Measurements from ENCODE around the gene AQR. TPM values are rescaled to one million over a fixed set of nuclear protein-coding genes. Genes with fewer than 3 reads are reported as not detected.

AQR gene
- total RNA-seq, 1 experiment from 2014 or later: 30.7 TPM

GRCh38 chr15:34818526-34818925 is 151.0 kb downstream of the AQR start:
- DNase-seq (ENCODE audit: low read depth, low spot score) (no peak), ATAC-seq (no peak)
- TF ChIP-seq ZFX (IDR thresholded peaks at IDR 0.05) (no peak), FOSL1 (IDR thresholded peaks at IDR 0.05; ENCODE audit: low read depth) (no peak), SIN3A (IDR thresholded peaks at IDR 0.05; ENCODE audit: low read depth) (no peak), RAD21 (IDR thresholded peaks at IDR 0.05; ENCODE audit: low read depth) (no peak), CEBPB (IDR thresholded peaks at IDR 0.05; ENCODE audit: low read depth) (no peak), EZH2 (IDR thresholded peaks at IDR 0.05) (no peak), EGR1 (IDR thresholded peaks at IDR 0.05; ENCODE audit: low read depth) (no peak), EZH2phosphoT487 (IDR thresholded peaks at IDR 0.05; ENCODE audit: borderline replicate concordance) (no peak)
- no peak overlapping the region for H3K27ac ChIP-seq (ENCODE audit: low read depth, low read length)
- intact Hi-C loops (cut with micrococcal nuclease): loop anchor here (5.0 kb wide), 1 partner anchor 51 kb away; no protein-coding TSS in a partner anchor
- no peaks in the 10 kb centered on the region for H4K20me1 ChIP-seq (ENCODE audit: insufficient read depth)
- H3K4me3 ChIP-seq (replicated peaks in 1 of 2; ENCODE audit: low read depth in 1 of 2, low read length in 2 of 2): no peak overlapping the region
- no peaks in the 10 kb centered on the region for H3K9me3 ChIP-seq (ENCODE audit: control insufficient read depth in 1 of 2, insufficient read depth in 1 of 2, low read depth in 1 of 2, low read length in 2 of 2)
- no peak overlapping the region for H2AFZ ChIP-seq (ENCODE audit: low read depth, low read length, poor library complexity, severe bottlenecking)
- no peaks in the 10 kb centered on the region for H3K4me1 ChIP-seq (ENCODE audit: control insufficient read depth in 1 of 2, insufficient read depth in 2 of 2, low read length in 2 of 2)
- no peak overlapping the region for H3K9ac ChIP-seq (ENCODE audit: low read length)
- no peaks in the 10 kb centered on the region for H3K79me2 ChIP-seq (ENCODE audit: insufficient read depth, low read length)
- H3K27me3 ChIP-seq (ENCODE audit: insufficient read depth, low read length): no peaks in the 10 kb centered on the region; the same call in 1 of the 2 replicates
- H3K4me2 ChIP-seq (ENCODE audit: low read length): no peak overlapping the region
- no peaks in the 10 kb centered on the region for H3K36me3 ChIP-seq (ENCODE audit: control insufficient read depth in 1 of 2, insufficient read depth in 2 of 2, low read length in 2 of 2)
- CTCF ChIA-PET: no interaction called here
- RAD21 ChIA-PET (ENCODE audit: low non-redundant PET in 1 of 2, low total read pairs in 2 of 2, uncharacterized antibody in 2 of 2, unreplicated experiment in 2 of 2): no interaction called here
- no peaks in the 10 kb centered on the region for H3K9me2 ChIP-seq (ENCODE audit: insufficient read depth)
- POLR2A ChIA-PET: interaction anchor here (0.7 kb wide), 1 partner anchor 117 kb away, joined by 4 read pairs; no protein-coding TSS in a partner anchor
- no TSS peak for BruUV-seq (replicated peaks)

- ChIA-PET CTCF (no interaction called here), RAD21 (ENCODE audit: low non-redundant PET in 1 of 2, low total read pairs in 2 of 2, uncharacterized antibody in 2 of 2, unreplicated experiment in 2 of 2) (no interaction called here)
- no peak for ATAC-seq
Measured at GRCh38 chr15:34815836-34816235, 153.7 kb downstream of the AQR start.

More at GRCh38 chr15:34815836-34816235, 153.7 kb downstream of the AQR start:
- no TSS peak for BruUV-seq (replicated peaks)
- POLR2A ChIA-PET: no interaction called here
- Histone ChIP-seq H3K4me1 (ENCODE audit: control insufficient read depth in 1 of 2, insufficient read depth in 2 of 2, low read length in 2 of 2) (peaks cover 0 to 1% of the 10 kb centered on the region in 2 experiments; a peak in 1 of 4 replicates), H3K79me2 (ENCODE audit: insufficient read depth, low read length) (no peaks in the 10 kb centered on the region), H3K27ac (ENCODE audit: low read depth, low read length) (no peak overlapping the region), H3K9ac (ENCODE audit: low read length) (no peak overlapping the region), H3K9me2 (ENCODE audit: insufficient read depth) (no peaks in the 10 kb centered on the region), H3K4me3 (replicated peaks in 1 of 2; ENCODE audit: low read depth in 1 of 2, low read length in 2 of 2) (no peak overlapping the region), H3K36me3 (ENCODE audit: control insufficient read depth in 1 of 2, insufficient read depth in 2 of 2, low read length in 2 of 2) (no peaks in the 10 kb centered on the region), H4K20me1 (ENCODE audit: insufficient read depth) (no peaks in the 10 kb centered on the region), H2AFZ (ENCODE audit: low read depth, low read length, poor library complexity, severe bottlenecking) (no peak overlapping the region), H3K27me3 (ENCODE audit: insufficient read depth, low read length) (no peaks in the 10 kb centered on the region; the same call in 1 of the 2 replicates), H3K4me2 (ENCODE audit: low read length) (no peak overlapping the region), H3K9me3 (ENCODE audit: control insufficient read depth in 1 of 2, insufficient read depth in 1 of 2, low read depth in 1 of 2, low read length in 2 of 2) (no peaks in the 10 kb centered on the region)
- TF ChIP-seq SIN3A (IDR thresholded peaks at IDR 0.05; ENCODE audit: low read depth) (no peak), POLR2A (IDR thresholded peaks at IDR 0.05; ENCODE audit: borderline replicate concordance, extremely low read depth, insufficient read depth, insufficient read length) (no peak), ZNF274 (IDR thresholded peaks at IDR 0.05; ENCODE audit: low read depth, low read length) (no peak), ATF3 (IDR thresholded peaks at IDR 0.05) (no peak), CEBPB (IDR thresholded peaks at IDR 0.05; ENCODE audit: low read depth) (no peak), EZH2phosphoT487 (IDR thresholded peaks at IDR 0.05; ENCODE audit: borderline replicate concordance) (no peak), CTCF (IDR thresholded peaks at IDR 0.05 in 2 of 3, conservative IDR thresholded peaks at IDR 0.05 in 1 of 3; ENCODE audit: borderline replicate concordance in 1 of 3, insufficient read depth in 1 of 3, low read depth in 2 of 3, low read length in 2 of 3) (no peak), ZFX (IDR thresholded peaks at IDR 0.05) (no peak), EZH2 (IDR thresholded peaks at IDR 0.05) (no peak), EGR1 (IDR thresholded peaks at IDR 0.05; ENCODE audit: low read depth) (no peak), RAD21 (IDR thresholded peaks at IDR 0.05; ENCODE audit: low read depth) (no peak), REST (IDR thresholded peaks at IDR 0.05; ENCODE audit: low read depth) (no peak), ELF1 (IDR thresholded peaks at IDR 0.05; ENCODE audit: borderline replicate concordance, low read depth) (no peak), FOSL1 (IDR thresholded peaks at IDR 0.05; ENCODE audit: low read depth) (no peak)
- no peak for DNase-seq (ENCODE audit: low read depth, low spot score)
- intact Hi-C loops (cut with micrococcal nuclease): loop anchor here (5.0 kb wide), 1 partner anchor 49 kb away; no protein-coding TSS in a partner anchor
